Muscle of arm (tissue), 12 donors: Measurements from ENCODE around the gene RPRD1B. TPM values are rescaled to one million over a fixed set of nuclear protein-coding genes. Genes with fewer than 3 reads are reported as not detected.

Experiments used
- DNase-seq: peaks from one replicate; pipeline ENCODE4 v3.0.0-alpha.2; 2013
- polyA plus RNA-seq, 12 donors: library from polyadenylated mRNA; unstranded; fragments of 120-200 nt; gene quantifications; one replicate each; pipeline ENCODE4 v1.2.1, GENCODE V29; 2013; ENCODE audit not compliant: insufficient read length in 12 of 12

The RPRD1B gene
- polyA plus RNA-seq, 12 donors = 20.2 to 34.2 (median 28.1) TPM; not detected in 1

DNA sequence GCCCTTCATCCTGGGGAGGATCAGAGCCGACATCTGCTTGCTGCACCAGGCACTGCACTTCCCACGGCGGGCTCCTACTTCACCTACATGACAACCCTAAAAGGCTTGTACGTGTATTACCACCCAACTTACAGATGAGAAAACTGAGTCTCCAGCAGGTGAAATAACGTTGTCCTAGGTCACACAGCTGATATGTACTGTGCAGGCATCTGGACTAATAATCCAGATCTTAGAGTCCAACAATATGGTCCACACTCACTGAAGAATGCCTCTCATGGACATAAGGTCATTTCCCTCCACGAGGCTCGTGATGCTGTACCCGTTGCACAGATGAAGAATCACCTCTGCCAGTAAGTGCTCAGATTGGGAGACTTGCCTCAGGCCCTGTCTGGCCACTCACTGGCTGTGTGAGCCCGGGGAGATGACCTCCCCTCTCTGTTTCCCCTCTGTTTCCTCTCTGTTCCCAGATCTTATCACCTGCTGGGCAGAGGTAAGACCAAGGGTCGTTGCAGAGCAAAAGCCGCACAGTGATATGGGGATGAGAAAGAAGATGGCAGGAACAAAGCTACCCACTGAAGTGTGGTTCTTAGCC lies 99.5 kb downstream of the RPRD1B start:
- DNase-seq = no peak

DNA sequence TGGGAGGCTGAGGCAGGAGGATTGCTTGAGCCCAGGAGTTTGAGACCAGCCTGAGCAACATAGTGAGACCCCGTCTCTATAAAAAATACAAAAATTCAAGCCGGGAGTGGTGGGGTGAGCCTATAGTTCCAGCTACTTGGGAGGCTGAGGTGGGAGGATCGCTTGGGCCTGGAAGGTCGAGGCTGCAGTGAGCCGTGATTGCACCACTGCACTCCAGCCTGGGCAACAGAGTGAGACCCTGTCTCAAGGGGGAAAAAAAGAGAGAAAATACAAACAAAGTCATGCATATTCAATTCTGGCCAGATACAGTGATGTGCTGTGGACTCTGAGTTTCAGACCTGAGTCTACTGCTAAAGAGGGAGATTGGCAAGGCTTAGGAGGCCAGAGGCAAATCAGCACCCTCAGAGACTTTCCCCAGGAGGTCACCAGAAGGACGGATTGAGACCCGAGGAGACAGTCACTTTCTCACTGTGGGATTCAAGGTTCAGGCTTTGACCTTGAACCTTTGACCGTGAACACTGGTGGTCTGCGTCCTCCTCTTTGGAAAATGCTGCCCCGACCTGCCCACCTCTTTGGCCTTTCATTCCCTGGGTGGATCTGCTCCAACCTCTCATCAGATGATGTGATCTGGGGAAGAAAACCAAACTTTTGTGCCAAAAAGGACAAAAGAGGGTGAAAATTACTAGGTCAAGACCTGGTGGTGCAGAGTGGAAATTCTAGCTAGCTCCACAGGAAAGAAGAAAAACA lies 100.3 kb downstream of the RPRD1B start:
- no peak for DNase-seq

DNA sequence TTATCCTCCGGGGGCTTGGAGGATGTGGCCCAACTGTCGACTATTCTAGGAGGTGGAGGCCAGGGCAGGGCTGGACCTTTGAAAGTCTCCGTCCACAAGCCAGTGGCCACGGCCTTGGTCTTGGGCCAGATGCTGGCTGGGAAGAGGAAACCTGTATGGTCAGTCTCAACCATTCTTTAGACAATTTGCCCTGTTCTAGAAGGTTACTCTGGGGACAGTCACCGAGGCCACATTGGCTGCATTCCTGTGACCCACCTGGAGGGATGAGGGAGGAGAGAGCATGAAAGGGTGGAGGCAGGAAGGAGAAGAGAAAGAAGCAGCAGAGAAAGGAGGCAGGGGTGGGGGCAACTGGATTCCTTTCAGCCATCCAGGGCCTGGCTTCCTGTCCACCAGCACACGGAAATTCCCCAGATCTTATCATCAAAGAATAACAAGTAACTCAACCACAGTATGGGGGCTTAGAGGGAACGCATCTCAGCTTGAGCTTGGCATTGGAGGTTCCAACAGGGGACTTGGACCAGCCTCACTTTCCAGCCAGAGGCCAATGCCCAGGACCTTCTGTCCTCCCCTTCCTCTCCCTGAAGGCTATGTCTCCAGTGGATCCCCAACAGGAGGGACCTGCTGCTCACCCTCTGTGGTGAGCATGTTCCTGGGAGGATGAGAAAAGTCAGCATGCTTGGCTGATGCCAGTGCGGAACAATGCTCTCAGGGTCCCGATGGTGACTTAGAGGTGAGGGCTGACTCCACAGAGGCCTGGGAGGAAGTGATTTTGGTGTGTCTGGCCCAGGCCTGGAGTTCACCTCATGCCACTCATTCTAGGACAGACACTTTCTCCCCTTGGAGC lies 101.1 kb downstream of the RPRD1B start:
- no peak for DNase-seq

DNA sequence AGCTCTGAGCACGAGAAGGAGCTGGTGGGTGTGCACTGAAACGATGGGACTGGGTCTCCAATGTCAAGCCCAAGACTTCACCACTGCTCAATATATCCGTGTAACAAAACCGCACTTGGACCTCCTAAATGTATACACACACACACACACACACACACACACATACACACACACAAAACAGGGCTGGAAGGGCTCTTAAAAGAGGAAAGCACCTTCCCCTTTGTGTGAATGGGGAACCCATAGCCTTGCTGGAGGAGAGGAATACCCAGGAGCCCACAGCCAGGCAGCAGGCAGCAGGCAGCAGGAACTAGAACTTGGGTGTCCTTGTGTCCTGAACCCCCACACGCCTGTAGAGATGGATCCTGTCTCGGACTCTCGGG lies 101.7 kb downstream of the RPRD1B start:
- no peak for DNase-seq

DNA sequence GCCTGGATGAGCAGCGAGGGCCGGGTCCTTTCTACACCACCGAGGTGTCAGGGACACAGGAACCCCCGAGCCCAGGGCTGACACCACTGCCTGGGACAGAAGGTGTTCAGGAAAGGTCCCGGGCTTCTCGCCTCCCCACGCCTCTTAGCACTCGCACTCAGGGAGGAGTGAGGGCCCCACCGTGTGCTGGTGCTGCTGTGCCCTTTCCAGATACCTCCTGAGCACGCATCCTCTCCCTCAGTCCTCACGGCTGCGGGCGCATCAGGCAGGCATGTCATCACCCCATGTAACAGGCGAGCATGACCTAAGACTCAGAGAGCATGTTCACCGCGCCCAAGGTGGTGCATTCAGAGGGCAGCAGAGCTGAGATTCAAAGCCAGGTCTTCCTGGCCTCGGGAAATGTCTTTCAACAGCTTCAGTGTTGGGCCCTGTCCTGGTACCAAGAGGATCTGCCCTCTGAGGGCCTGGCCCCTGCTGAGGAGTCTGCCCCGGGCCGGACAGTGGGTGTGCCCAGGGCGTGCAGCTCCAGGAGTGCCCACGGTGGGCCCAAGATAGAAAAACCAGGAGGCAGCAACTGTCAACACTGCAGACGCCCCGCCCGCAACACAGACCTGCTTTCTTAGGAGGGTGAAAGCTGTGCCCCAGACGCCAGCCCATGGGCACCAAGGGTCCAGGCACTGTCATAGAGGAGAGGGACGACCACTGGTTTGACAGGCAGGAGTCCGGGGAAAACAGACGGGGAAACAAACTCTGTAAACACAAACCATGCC lies 102.3 kb downstream of the RPRD1B start:
- DNase-seq = no peak

DNA sequence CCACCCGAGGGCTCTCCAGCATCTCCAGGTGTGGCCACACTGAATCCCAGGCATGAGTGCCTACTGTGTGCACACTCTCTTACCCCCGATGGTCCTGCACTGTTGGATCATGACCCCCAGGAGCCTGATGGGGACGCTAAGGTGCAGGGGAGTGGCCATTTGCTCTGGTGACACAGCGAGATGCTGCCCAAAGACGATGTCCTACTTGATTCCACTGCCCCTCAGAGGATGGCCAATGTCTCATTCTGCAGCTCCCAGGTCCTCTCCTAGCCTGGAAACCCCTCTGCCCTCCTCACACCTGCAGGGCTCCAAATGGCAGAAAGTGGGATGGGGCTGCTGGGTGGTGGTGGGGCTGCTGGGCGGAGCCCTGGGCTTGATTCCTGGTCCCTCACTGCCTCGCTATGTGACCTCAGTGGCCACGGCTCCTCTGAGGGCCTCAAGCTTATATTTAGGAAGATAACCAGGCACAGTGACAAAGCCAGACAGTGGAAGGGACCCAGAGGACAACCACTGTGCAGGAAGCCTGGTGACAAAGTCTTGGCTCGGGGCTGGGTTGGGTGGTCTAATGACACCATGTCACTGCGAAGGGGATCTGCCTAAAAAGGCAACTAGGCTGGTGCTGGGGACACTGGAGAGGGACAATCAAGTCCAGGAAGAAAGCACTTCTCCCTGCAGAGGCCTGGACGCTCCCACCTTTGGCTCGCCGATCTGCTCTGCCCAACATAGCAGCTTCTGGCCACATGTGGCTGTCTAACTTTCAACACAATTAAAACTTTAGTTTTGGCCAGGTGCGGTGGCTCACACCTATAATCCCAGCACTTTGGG lies 103.1 kb downstream of the RPRD1B start:
- no peak for DNase-seq

DNA sequence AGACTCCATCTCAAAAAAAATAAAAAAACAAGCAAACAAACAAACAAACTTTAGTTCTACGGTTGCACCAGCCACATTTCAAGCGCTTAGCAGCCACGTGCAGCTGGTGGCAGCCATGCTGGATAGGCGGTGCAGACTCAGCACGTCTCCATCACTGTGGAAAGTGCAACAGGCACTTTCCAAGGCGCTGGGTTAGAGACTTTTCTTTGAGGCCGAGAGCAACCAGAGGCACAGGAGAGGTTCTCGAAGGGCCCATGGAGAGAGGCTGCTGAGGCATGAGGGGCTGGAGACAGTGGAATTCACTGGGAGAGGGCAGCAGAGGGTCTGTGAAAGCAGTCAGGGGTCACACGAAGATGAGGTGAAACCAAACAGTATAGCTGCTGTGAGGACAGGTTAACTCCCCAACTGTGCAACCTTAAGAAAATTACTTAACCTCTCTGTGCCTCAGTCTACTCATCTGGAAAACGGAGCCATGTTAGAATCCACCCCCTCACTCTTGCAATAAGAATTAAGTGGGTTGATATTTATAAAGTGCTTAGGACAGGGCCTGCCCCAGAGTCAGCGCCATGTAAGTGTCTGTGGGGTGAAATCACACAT lies 104.0 kb downstream of the RPRD1B start:
- no peak for DNase-seq

DNA sequence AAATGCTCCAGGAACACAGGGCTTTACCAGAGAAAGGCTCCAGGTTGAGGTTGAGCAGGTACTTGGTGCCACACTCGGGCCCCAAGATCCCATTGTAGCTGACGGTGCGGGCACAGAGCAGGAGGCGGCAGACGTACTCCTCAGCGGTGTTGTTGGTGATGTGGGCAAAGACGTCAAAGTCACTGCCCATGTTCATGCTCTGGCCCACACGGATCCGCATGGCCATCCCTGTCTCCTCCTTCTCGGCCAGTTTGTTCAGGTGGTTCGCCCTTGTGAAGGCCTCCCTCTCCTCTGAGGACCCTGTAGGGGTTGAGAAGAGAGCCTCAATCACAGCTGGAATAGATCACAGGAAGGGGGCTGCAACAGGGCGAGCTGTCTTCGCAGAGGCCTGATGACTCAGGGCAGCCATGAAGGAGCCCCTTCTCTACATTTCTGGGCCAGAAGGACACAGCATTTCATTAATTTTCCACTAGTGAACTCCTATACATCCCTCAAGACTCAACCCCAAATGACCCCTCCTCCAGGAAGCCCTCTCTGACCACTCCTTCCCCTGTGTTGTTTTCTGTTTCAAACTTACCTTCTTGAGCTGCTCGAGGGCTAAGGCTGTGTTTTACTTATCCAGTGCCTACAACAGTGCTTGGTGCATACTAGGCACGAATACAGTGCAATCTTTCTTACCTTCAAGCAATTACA lies 104.7 kb downstream of the RPRD1B start:
- no peak for DNase-seq

DNA sequence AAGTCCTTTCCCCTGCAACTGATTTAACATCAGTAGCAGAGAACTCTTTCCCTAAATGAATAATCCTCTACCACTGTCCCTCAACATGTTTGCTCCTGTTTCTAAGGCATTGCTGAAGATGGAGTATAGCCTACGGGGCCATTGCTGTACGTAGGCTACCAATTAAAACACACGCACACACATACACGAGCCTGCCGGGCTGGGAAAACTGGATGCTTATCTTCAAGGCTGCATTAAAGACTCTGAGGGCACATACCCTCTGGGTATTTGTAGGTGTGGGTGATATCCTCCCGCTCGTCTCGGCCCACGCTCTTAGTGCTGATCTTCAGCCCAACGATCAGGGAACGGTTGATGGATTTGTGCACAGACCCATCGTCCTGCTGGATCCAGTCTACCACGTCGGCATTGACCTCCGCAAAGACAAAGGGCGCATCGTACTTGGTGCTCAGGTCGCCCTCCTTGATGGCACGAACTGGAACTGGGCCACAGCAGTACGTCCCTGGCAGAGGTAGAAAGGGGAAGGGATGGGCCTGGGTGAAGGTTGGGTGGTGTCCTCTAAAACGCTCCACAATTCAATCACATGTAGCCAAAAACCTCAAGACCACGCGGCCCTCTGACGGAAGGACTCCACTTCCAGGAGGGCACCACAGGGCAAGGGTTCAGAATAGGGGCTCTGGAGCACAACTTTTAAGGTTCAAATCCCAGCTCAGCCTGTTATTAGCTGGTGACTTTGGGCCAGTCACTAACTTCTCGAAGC lies 105.8 kb downstream of the RPRD1B start:
- DNase-seq = no peak

DNA sequence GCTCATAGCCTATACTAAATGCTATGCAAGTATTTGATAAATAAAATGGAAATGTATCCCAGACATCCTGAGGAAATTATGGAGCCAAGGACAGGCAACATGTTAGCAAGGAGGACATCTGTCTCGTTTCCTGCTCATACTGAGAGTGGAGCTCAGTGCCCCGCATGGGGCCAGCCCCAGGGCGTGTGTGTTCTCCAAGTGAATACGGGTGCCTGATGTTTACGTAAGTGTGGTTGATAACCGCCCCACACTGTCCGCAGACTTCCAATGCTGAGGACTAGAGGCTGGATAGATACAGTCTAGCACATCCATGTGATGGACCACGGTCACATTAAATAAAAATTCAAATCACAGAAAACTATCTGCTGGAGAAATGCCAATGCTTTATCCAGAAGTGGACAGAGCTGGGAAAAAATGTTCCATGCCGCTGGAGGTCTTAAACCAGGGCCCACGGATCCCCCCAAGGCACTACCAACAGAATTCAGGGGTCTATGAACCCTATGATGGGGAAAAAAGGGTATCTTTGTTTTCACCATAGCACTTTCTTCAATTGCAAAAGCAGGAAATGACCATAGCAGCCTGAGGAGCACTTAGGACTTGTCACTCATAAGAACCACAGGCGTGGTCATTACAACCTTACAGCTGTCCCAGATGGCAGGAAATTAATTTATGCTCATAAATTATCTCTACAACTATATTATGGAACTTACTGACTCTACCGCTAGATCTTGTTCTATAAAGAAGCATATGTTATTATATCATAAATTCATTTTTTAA lies 106.6 kb downstream of the RPRD1B start:
- DNase-seq = no peak

DNA sequence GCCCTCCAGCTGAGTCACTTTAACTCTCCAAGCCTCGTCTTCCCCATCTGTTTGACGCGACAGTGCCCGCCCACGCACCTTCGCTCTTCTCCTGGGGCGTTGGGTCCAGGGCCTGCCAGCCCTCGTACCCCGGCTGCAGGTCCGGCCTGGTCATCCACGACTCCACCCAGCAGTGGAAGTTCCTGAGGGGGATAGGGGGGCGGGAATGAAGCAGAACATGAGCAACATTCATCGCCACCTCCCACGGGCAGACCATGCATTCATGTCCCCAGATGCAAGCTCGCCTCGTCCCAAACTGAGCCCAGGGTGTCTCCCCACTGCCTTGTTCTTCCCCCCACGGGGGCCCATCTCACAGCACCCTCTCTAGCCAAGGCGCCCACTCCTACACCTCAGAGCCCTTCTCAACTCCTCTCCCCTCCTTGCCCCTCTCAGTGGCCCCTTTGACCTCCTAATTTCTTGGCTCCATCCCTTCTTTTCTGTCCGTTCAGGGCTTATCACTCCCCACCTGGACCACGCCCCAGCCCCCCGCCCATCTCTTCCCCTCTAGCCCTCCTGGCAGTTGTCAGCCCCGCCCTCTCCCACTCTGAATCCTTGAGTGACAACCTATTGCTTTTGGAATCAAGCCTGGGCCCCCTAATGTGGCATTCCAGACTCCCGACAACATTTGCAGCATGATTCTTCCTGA lies 107.8 kb downstream of the RPRD1B start:
- DNase-seq = no peak

Other genes starting within 250 kb of the RPRD1B start
- 1 to 10 TPM in 10 of 12 donors, under 1 TPM in 1, not detected in 1; 0.99 to 7.3 (median 2.8) TPM for gene VSTM2L, start 130.6 kb upstream of the RPRD1B start, polyA plus RNA-seq
- gene TTI1, start 290 bp upstream of the RPRD1B start, polyA plus RNA-seq = 10 to 100 TPM in 11 of 12 donors, not detected in 1; 11.7 to 22.0 (median 17.1) TPM
- gene TGM2, start 131.5 kb downstream of the RPRD1B start, polyA plus RNA-seq = 10 to 100 TPM in 10 of 12 donors, 1 to 10 TPM in 1, not detected in 1; 9.5 to 71.6 (median 12.8) TPM
- gene KIAA1755, start 227.0 kb downstream of the RPRD1B start, polyA plus RNA-seq = 10 to 100 TPM in 4 of 12 donors, 1 to 10 TPM in 7, not detected in 1; 7.1 to 15.1 (median 9.4) TPM